CD14-positive monocyte (primary cell): ENCODE measurements around the gene CHI3L1. TPM values are rescaled to one million over a fixed set of nuclear protein-coding genes. Genes with fewer than 3 reads are reported as not detected.

ENCODE experiments used
- DNase-seq, 3 donors: peaks; one replicate each; pipeline ENCODE4 v3.0.0-alpha.2; 2011 to 2022
- H2AFZ ChIP-seq: 2 replicates; pipeline ENCODE4 v1.6.0; 2012; ENCODE audit warnings: mild to moderate bottlenecking, low read depth, low read length, inconsistent platforms; ENCODE audit not compliant: insufficient read depth, poor library complexity, severe bottlenecking
- H3K27ac ChIP-seq, 2 donors: 1 replicate in 1 of 2; 2 replicates in 1 of 2; pipeline ENCODE4 v1.5.1; 2012 to 2013; ENCODE audit warnings: low read length in 2 of 2, control low read depth in 1 of 2, inconsistent platforms in 1 of 2, low read depth in 1 of 2, mild to moderate bottlenecking in 1 of 2
- H3K27me3 ChIP-seq, 2 donors: one replicate each; pipeline versions ENCODE4 v1.6.0 to v1.6.1; 2011 to 2013; ENCODE audit warnings: low read length in 2 of 2; ENCODE audit not compliant: control insufficient read depth in 2 of 2, insufficient read depth in 2 of 2
- H3K36me3 ChIP-seq, 2 donors: replicated peaks in 1 of 2; 1 replicate in 1 of 2; 2 replicates in 1 of 2; pipeline versions ENCODE4 v1.5.1 to v1.6.1; 2012 to 2013; ENCODE audit warnings: low read length in 2 of 2, control low read depth in 1 of 2, inconsistent platforms in 1 of 2, mild to moderate bottlenecking in 1 of 2; ENCODE audit not compliant: insufficient read depth in 2 of 2, control insufficient read depth in 1 of 2
- H3K4me1 ChIP-seq, 2 donors: 1 replicate in 1 of 2; 2 replicates in 1 of 2; pipeline versions ENCODE4 v1.5.1 to v1.6.1; 2012 to 2013; ENCODE audit warnings: low read length in 2 of 2, control low read depth in 1 of 2, inconsistent platforms in 1 of 2, mild to moderate bottlenecking in 1 of 2, moderate library complexity in 1 of 2; ENCODE audit not compliant: insufficient read depth in 2 of 2, control insufficient read depth in 1 of 2
- H3K4me2 ChIP-seq: replicated peaks from 2 replicates; pipeline ENCODE3; 2012; ENCODE audit warnings: low read length, moderate library complexity, mild to moderate bottlenecking; ENCODE audit not compliant: poor library complexity, severe bottlenecking; ENCODE audit errors: extremely low read depth
- H3K4me3 ChIP-seq, 3 experiments: fragments of 200-600 bp in 1 of 3; sonication (generic) in 1 of 3; replicated peaks in 1 of 3; 1 replicate in 2 of 3; 2 replicates in 1 of 3; pipeline ENCODE4 v1.5.1; 2011 to 2013; ENCODE audit warnings: low read length in 3 of 3, mild to moderate bottlenecking in 3 of 3, control low read depth in 2 of 3, low read depth in 2 of 3, inconsistent platforms in 1 of 3, moderate library complexity in 1 of 3
- H3K79me2 ChIP-seq: 2 replicates; pipeline ENCODE4 v1.6.0; 2012; ENCODE audit warnings: mild to moderate bottlenecking, control low read depth, inconsistent platforms, low read length, moderate library complexity; ENCODE audit not compliant: insufficient read depth
- H3K9ac ChIP-seq: 2 replicates; pipeline ENCODE4 v1.6.0; 2017; ENCODE audit warnings: low read length, mild to moderate bottlenecking; ENCODE audit not compliant: insufficient read depth, poor library complexity, severe bottlenecking
- H3K9me3 ChIP-seq, 2 donors: replicated peaks in 1 of 2; 1 replicate in 1 of 2; 2 replicates in 1 of 2; pipeline versions ENCODE4 v1.5.1 to v1.6.1; 2012 to 2013; ENCODE audit warnings: low read length in 2 of 2, control low read depth in 1 of 2; ENCODE audit not compliant: control insufficient read depth in 1 of 2, insufficient read depth in 1 of 2
- H4K20me1 ChIP-seq: 2 replicates; pipeline ENCODE4 v1.6.0; 2012; ENCODE audit warnings: mild to moderate bottlenecking, low read length, control low read depth, moderate library complexity; ENCODE audit not compliant: insufficient read depth
- H3K27ac Mint-ChIP-seq, 7 donors: one replicate each; pipeline ENCODE4 v1.8.0; 2020; ENCODE audit warnings: mild to moderate bottlenecking in 7 of 7, mixed read lengths in 7 of 7, moderate library complexity in 6 of 7, inconsistent platforms in 2 of 7
- H3K27me3 Mint-ChIP-seq, 3 donors: one replicate each; pipeline ENCODE4 v1.8.0; 2021 to 2022; ENCODE audit warnings: low read depth in 3 of 3, mild to moderate bottlenecking in 3 of 3, mixed read lengths in 3 of 3, moderate library complexity in 3 of 3, inconsistent platforms in 1 of 3
- H3K36me3 Mint-ChIP-seq, 2 donors: one replicate each; pipeline ENCODE4 v1.8.0; 2020; ENCODE audit warnings: mixed read lengths in 2 of 2, inconsistent platforms in 1 of 2, mild to moderate bottlenecking in 1 of 2
- H3K4me1 Mint-ChIP-seq: one replicate; pipeline ENCODE4 v1.8.0; 2020; ENCODE audit warnings: mild to moderate bottlenecking, mixed read lengths
- H3K4me3 Mint-ChIP-seq, 2 donors: one replicate each; pipeline ENCODE4 v1.8.0; 2020; ENCODE audit warnings: mild to moderate bottlenecking in 2 of 2, mixed read lengths in 2 of 2, moderate library complexity in 1 of 2
- H3K9me3 Mint-ChIP-seq, 7 donors: one replicate each; pipeline ENCODE4 v1.8.0; 2020 to 2022; ENCODE audit warnings: mixed read lengths in 7 of 7, mild to moderate bottlenecking in 6 of 7, moderate library complexity in 6 of 7, inconsistent platforms in 2 of 7
- CTCF ChIP-seq: fragments of 200-600 bp; IDR thresholded peaks from one replicate; pipeline ENCODE4 v1.8.0; 2022; ENCODE audit warnings: antibody characterized with exemption, mild to moderate bottlenecking
- WGBS: methylation state at CpG from one replicate; pipeline ENCODE4 v1.1.5; 2013; ENCODE audit warnings: missing lambda C conversion rate; ENCODE audit not compliant: insufficient coverage; 5-methylcytosine and 5-hydroxymethylcytosine counted together
- intact Hi-C, 2 donors: fragments of 100-400 bp; cut with micrococcal nuclease; formaldehyde crosslinking; loops; one replicate each; pipeline versions ENCODE4 v1.15.0 to v1.15.1; 2023
- polyA plus RNA-seq, 3 donors: library from polyadenylated mRNA; depleted of rRNA in 1 of 3; unstranded in 2 of 3; stranded (reverse) in 1 of 3; fragments of 300-500 nt in 2 of 3; fragments of >200 nt in 1 of 3; fragmentation: Illumina TruSeq in 2 of 3; gene quantifications; 1 replicate in 2 of 3; 2 replicates in 1 of 3; pipeline ENCODE4 v1.2.3, GENCODE V29; 2012 to 2021

CHI3L1 gene
- polyA plus RNA-seq, 3 donors, result 0.37 to 0.44 (median 0.43) TPM

GRCh38 chr1:203151362-203152157, 34.9 kb downstream of the CHI3L1 start:
- H3K36me3 ChIP-seq, result no peaks in the 10 kb centered on the region
- no peaks in the 10 kb centered on the region for H3K4me1 ChIP-seq
- peak overlapping the region in 1 of 7 donors; percentile 39 for H3K27ac Mint-ChIP-seq
- H3K9me3 Mint-ChIP-seq, result no peaks in the 10 kb centered on the region
- no peaks in the 10 kb centered on the region for H3K36me3 Mint-ChIP-seq
- no peaks in the 10 kb centered on the region for H3K79me2 ChIP-seq
- intact Hi-C loops, result no loop called here
- no peaks in the 10 kb centered on the region for H3K9me3 ChIP-seq
- H3K4me1 Mint-ChIP-seq, result peaks cover 3% of the 10 kb centered on the region
- peaks cover 9 to 32% (median 29%) of the 10 kb centered on the region in 3 donors for H3K27me3 Mint-ChIP-seq
- H3K27me3 ChIP-seq, result peaks cover 0 to 4% of the 10 kb centered on the region in 2 donors
- no peak overlapping the region for H3K4me2 ChIP-seq
- H3K4me3 Mint-ChIP-seq, result no peak overlapping the region
- H4K20me1 ChIP-seq, result no peaks in the 10 kb centered on the region
- no peak overlapping the region for H3K27ac ChIP-seq
- no peak overlapping the region for H2AFZ ChIP-seq
- TF ChIP-seq CTCF, result no peak
- 78% methylated on average over 6 of the region's 9 CpGs for WGBS
- DNase-seq, result no peak
- H3K4me3 ChIP-seq, result no peak overlapping the region
- H3K9ac ChIP-seq, result no peak overlapping the region

GRCh38 chr1:203150511-203151297, 35.8 kb downstream of the CHI3L1 start:
- no peaks in the 10 kb centered on the region for H3K36me3 Mint-ChIP-seq
- intact Hi-C loops, result no loop called here
- Histone ChIP-seq H3K79me2 (no peaks in the 10 kb centered on the region), H3K9me3 (no peaks in the 10 kb centered on the region), H3K27ac (no peak overlapping the region), H3K4me2 (no peak overlapping the region), H3K27me3 (peaks cover 0 to 4% of the 10 kb centered on the region in 2 donors), H3K36me3 (no peaks in the 10 kb centered on the region), H4K20me1 (no peaks in the 10 kb centered on the region), H2AFZ (no peak overlapping the region), H3K9ac (no peak overlapping the region), H3K4me3 (no peak overlapping the region), H3K4me1 (no peaks in the 10 kb centered on the region)
- peaks cover 3% of the 10 kb centered on the region for H3K4me1 Mint-ChIP-seq
- H3K27ac Mint-ChIP-seq, result no peak overlapping the region
- DNase-seq, result no peak
- H3K27me3 Mint-ChIP-seq, result peaks cover 9 to 32% (median 24%) of the 10 kb centered on the region in 3 donors
- H3K4me3 Mint-ChIP-seq, result peak overlapping the region in 1 of 2 donors; percentile 13
- WGBS, result 80% methylated on average over 3 of the region's 9 CpGs
- no peak for TF ChIP-seq CTCF
- H3K9me3 Mint-ChIP-seq, result no peaks in the 10 kb centered on the region
